ENCODE data around the gene TMTC2.

TMTC2 gene

GRCh38 chr12:83018088-83018487 lies 331.4 kb downstream of the TMTC2 start:
- no peak for DNase-seq

DNA sequence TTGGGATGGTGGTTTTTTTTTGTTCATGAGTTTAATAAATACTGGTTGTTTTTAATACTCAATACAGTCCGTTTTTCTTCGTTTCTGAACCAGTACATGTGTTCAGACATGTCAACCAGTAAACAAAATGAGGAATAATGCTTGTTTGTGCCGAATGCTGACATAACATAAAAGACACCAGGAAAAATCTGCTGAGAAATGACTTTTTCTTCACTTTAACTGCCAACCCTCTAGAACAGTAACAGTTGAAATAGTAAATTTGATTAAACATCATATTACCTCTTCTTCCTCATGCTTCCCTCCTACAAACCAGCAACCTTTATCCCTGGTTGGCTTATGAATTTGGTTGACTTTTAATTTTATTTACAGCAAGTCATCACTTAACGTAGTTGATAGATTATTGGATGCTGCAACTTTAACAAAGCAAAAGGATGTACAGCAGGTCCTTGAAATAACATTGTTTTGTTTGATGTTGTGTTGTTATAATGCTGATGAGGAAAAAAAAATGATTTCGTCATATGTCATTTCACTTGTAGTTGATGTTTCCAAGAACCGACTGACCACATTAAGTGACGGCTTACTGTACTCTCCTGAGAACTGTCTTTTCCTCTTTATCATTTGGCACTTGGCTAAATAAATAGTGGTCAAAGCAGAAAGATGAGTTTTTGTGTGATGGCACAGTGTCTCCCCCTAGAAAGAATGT lies 340.5 kb downstream of the TMTC2 start:
- DNase-seq: no peak

DNA sequence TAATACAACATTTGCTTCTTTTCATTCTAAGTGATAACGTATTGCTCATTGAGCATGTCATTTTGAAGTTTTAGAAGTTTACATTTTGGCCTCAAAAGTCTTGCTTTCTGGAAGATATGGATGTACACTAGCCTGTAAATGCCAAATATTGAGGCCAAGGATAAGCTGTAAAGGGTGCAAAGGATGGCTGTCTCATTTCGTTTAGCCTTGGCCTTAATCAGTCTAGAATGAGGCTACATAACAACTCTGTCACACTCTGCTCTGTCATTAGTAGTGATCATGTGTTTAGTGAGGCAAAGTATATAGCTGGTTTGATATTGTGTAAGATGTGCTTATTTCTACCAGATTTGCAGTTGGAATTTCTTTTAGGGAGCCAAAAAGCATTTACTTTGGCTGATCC lies 344.5 kb downstream of the TMTC2 start:
- DNase-seq: no peak

DNA sequence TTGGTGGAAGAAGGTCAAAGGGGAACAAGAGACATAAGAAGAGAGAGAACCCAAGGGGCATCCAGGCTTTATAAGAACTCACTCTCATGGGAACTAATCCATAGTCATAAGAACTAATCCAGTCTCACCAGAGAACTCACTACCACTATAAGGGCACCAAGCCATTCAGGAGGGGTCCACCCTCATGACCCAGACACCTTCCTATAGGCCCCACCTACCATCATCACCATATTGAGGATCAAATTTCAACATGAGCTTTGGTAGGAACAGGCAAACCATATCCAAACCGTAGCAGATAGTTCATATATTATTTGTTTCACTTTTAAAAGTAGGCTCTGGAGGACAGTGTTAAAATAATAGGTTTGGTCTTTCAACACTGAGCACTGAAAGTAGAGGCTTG lies 350.1 kb downstream of the TMTC2 start:
- DNase-seq: no peak

GRCh38 chr12:83039413-83039812 lies 352.7 kb downstream of the TMTC2 start:
- no peak for DNase-seq

- no peak for DNase-seq
These were observed 353.6 kb downstream of the TMTC2 start for GRCh38 chr12:83040339-83040738.

DNA sequence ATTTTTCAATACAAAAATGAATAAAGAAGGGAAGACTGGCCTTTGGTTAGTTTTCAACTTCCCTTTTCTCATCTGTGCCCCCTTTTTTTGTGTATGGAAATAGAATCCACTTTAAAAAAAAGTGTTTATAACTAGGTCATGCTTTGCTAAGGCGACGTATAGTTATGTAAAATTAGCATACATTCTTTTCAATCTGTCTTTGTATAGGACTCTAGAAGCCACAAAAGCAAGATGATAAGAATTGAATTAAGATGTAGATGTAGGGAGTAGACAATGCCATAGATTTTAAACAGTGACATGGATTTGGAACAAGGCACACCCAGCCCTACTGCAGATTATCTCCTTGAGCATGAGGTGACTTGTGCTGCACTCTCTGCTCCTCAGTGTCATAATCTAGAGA lies 354.3 kb downstream of the TMTC2 start:
- no peak for DNase-seq

DNA sequence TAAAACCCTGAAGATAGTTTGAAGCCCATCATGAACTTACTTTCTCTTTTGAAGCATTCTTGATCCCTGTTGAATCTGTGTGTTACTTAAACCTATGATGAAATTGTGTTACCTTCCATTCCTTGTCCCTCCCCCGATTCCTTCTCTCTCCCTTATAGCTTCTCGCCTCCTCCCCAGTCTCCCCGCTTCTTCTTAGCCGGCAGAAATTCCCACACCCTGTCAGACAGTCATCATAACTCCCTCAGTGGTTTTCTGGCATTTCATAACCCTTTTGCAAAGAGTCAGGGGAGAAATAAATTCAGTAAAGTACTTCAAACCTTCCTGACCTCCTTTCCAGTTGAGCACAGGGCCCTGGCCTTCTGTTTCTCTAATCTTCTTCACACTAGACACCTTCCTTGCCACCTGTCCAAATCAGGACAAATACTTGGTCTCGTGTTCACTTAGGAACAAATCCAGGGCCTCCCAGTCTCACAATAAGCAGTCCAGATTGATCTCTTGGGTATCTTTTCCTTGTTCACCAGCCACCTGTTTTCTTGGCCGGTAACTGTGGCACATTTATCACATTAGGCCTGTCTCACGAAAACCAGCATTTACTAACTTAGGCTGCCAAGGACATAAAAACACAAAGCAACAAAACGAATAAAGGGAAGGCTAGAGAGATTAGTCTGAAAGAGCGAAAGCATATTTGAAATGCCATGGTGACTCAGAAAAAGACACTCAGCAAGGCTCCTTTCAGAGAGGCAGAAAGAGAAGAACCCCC lies 355.9 kb downstream of the TMTC2 start:
- DNase-seq: no peak

DNA sequence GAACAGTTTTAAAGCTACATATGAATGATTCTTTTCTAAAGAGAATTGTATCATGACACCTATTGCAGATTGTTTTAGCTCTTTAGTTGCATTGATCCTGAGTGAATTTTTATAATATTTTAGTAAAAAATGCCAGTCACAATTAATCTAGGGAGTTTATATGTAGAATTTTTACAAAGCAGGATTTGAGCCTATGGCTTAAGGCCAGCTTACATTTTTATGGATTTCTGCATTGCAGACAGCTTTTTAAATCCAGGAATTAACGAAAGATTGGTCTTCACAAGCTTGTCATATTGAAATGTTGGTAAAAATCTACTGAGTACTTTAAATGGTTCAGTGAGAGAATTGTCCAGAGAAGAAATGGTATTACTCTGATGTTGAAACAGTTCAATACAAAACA lies 358.0 kb downstream of the TMTC2 start:
- DNase-seq: no peak

DNA sequence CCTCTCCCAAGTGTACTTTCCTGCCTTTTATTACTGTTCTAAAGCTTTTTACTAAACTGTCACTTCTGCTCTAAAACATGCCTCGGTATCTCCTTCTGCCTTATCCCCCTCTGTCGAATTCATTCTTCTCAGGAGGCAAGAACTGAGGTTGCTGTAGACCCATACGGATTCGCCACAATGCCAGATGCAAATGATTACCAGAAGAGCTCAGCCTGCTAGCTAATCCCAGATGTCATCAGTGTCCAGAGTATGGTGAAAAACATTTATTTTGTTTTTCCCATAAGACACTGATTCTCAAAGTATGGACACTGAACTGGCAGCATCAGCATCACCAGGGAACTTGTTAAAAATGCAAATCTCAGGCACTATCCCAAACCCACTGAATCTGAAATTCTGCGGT lies 359.3 kb downstream of the TMTC2 start:
- DNase-seq: no peak

DNA sequence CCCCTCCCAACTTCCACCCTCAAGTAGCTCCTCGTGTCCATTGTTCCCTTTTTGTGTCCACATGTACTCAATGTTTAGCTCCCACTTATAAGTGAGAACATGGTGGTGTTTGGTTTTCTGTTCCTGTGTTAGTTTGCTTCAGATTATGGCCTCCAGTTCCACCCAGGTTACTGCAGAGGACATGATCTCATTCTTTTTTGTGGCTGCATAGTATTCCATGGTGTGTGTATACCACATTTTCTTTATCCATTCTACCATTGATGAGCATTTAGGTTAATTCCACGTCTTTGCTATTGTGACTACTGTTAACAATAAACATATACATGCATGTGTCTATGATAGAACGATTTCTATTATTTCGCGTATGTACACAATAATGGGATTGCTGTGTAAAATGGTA lies 362.6 kb downstream of the TMTC2 start:
- DNase-seq: no peak

GRCh38 chr12:83052890-83053541 lies 366.3 kb downstream of the TMTC2 start:
- DNase-seq: no peak

GRCh38 chr12:83057436-83057835 lies 370.7 kb downstream of the TMTC2 start:
- no peak for DNase-seq

- DNase-seq: no peak
These were observed 372.4 kb downstream of the TMTC2 start for GRCh38 chr12:83059107-83059506.

- no peak for DNase-seq
These were observed 378.9 kb downstream of the TMTC2 start for GRCh38 chr12:83065562-83065961.

DNA sequence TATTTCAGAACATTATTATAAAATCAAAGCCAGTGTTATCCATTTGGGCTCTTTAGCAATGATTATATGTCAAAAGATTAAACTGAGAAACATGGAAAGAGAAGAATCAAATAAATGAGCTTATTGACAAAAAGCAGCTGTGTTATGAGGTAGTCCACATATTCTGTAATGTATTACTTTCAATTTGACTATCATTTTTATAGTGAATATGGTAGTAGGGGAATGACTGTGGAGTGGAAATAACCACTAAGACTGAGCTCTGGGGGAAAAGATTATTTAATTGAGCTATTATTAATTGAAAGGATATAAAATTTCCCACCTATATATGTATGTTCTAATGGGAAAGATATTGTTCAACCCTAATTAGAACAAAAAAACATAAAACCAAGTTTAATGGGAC lies 381.3 kb downstream of the TMTC2 start:
- no peak for DNase-seq

DNA sequence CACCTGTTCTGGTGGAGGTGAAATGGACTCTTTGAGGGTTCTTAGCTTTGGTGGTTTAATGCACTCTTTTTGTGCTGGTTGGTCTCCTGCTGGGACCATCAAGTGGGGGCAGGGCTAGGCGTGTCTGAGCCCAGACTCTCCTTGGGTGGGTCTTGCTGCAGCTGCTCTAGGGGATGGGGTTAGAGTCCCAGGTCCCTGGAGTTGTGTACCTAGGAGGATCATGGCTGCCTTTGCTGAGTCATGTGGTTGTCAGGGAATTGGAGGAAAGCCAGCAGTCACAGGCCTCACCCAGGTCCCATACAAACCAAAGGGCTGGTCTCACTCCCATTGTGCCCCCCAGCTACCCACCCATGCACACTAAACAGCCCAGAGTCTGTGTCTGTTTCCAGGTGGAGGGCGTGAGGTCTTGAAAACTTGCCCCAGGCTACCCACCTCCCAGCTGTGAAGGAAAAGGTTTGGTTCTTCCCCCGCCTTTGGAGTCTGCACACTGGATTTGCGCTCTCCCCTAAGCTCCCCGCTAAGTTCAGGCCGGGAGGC lies 387.7 kb downstream of the TMTC2 start:
- no peak for DNase-seq

DNA sequence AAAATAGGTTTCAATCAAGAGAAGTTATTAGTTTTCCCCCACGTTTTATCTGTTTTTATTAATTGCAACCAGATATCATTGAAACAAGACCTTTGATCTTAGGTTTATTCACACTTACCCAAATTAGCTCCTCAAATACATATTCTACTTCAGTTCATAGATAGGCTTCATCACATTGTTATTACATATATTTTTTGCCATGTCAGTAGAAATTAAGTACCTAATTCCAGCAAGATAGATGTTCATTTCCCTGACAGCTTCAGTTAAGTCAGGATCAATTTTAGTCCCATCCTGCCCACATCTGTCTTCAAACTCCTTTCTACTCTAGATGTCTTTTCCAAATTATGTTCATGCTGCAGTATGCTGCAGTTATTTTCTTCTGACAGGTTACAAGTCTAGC lies 388.8 kb downstream of the TMTC2 start:
- no peak for DNase-seq

GRCh38 chr12:83077041-83077440 lies 390.3 kb downstream of the TMTC2 start:
- no peak for DNase-seq

DNA sequence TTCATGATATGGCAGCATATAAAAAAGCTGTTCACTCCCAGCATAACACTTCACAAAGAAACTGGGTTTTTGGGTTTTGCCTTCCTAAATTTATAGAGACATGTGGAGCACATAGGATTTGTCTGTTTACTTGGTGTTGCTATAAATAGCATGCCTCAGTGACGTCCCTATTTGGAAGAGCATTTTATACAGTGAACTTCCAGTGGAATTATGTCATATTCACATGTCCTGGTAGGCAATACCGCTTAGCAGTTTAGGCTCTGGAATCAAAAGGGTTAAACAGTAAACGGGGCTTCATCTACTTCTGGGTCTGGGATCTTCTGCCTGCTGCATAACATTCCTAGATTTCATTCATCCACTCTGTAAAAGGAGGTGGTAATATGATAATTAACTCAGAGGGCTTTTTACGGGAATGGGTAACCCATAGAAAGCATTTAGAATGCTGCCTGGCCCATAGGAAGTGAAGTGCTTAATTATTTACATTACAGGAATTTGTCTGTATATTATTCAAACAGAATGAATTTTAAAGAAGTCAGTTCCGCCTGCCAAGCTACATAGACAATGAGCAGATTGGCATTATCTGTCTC lies 396.1 kb downstream of the TMTC2 start:
- no peak for DNase-seq

DNA sequence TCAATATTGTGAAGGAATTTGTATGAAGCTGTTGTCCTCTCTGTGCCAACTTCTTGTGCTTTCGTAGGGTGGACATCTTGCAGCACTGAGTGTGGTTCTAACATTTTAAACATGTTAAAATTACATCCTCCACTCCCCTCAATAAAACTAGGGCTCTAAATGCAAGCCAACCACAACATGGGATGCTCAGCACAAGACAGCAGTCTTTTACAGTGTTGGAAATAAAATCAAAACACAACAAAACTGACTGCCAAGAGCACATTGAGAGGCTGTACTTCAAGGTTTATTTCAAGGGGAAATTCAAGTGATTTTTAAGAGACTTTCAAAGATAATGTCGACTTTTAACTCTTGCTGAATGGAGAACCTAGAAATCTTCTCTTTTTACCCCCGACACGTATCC lies 396.9 kb downstream of the TMTC2 start:
- DNase-seq: no peak

DNA sequence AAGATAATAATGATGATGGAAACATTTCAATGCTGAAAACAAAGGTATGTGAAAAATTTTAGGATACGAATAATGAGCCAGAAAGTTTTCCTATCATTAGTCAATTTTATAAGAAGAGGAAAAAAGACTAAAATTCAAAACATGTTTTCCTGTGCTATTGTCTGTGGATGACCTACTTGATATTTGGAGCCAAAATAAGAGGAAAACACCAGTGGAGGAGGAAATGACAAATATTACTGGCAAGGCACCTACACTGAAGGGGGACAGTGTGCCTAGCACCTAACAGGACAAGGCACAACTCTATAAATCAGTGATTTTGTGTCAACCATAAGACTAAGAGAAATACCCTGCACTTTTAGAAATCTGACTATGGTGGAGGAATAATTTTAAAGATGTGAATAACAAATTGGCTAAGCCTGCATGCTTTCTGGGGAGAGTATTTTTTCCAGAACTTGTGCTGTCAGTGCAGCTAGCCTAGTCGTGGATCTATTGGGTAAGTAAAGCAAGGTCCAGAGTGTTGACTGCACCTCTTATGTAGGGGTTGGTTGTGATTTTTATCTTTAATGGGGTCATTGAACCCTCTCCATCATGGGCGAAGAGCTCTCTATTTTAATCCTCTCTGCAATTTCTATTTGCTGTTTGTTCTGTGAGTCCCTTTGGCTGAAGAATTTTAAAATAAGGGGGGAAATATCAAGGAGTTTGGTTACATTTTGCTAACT lies 398.0 kb downstream of the TMTC2 start:
- no peak for DNase-seq

GRCh38 chr12:83086023-83086422 lies 399.3 kb downstream of the TMTC2 start:
- DNase-seq: no peak

Data from T-helper 2 cell (primary cell).